Measurements from ENCODE around the gene CHCHD3.

Gene CHCHD3

GRCh38 chr7:132764762-132765161, 317.1 kb downstream of the CHCHD3 start:
- DNase-seq, result no peak

- DNase-seq, result no peak
Observed at GRCh38 chr7:132760866-132761265, 321.0 kb downstream of the CHCHD3 start.

- DNase-seq, result no peak
Observed at GRCh38 chr7:132760244-132760623, 321.7 kb downstream of the CHCHD3 start.

GRCh38 chr7:132759482-132760243, 322.2 kb downstream of the CHCHD3 start:
- DNase-seq, result no peak

GRCh38 chr7:132758986-132759385, 322.9 kb downstream of the CHCHD3 start:
- DNase-seq, result no peak

GRCh38 chr7:132757783-132758182, 324.1 kb downstream of the CHCHD3 start:
- no peak for DNase-seq

GRCh38 chr7:132756484-132756990, 325.4 kb downstream of the CHCHD3 start:
- DNase-seq, result no peak

- no peak for DNase-seq
Observed at GRCh38 chr7:132755538-132756483, 326.1 kb downstream of the CHCHD3 start.

GRCh38 chr7:132752431-132752830, 329.5 kb downstream of the CHCHD3 start:
- DNase-seq, result no peak

GRCh38 chr7:132751244-132751647, 330.6 kb downstream of the CHCHD3 start:
- DNase-seq, result no peak

- no peak for DNase-seq
Observed at GRCh38 chr7:132750530-132751217, 331.2 kb downstream of the CHCHD3 start.

- DNase-seq, result no peak
Observed at GRCh38 chr7:132750096-132750495, 331.8 kb downstream of the CHCHD3 start.

GRCh38 chr7:132745510-132745909, 336.4 kb downstream of the CHCHD3 start:
- DNase-seq, result no peak

GRCh38 chr7:132743974-132744373, 337.9 kb downstream of the CHCHD3 start:
- DNase-seq, result no peak

GRCh38 chr7:132742189-132742612, 339.7 kb downstream of the CHCHD3 start:
- no peak for DNase-seq

- no peak for DNase-seq
Observed at GRCh38 chr7:132740176-132740575, 341.7 kb downstream of the CHCHD3 start.

- no peak for DNase-seq
Observed at GRCh38 chr7:132739271-132739955, 342.5 kb downstream of the CHCHD3 start.

- DNase-seq, result no peak
Observed at GRCh38 chr7:132738254-132738653, 343.6 kb downstream of the CHCHD3 start.

GRCh38 chr7:132735476-132735875, 346.4 kb downstream of the CHCHD3 start:
- no peak for DNase-seq

Measured in activated T-cell treated with anti-CD3 and anti-CD28 coated beads, Interleukin-2, amount 50 U/mL, for 48 hours (primary cell).